Body of pancreas (tissue), 4 donors: ENCODE data around the gene TDO2.

Source experiments
- POLR2A ChIP-seq, 3 donors: fragments of 450-650 bp; IDR thresholded peaks; one replicate each; pipeline ENCODE4 v1.6.1; 2016; ENCODE audit warnings: antibody characterized with exemption in 3 of 3, mild to moderate bottlenecking in 2 of 3
- TF ChIP-seq, protein P1 (sequence below), 7 experiments: fragments of 450-650 bp in 4 of 7; fragments of 200-600 bp in 3 of 7; sonication (generic) in 3 of 7; IDR thresholded peaks; one replicate each; pipeline ENCODE4 v1.5.1; 2016 to 2019; ENCODE audit warnings: antibody characterized with exemption in 7 of 7

DNA sequence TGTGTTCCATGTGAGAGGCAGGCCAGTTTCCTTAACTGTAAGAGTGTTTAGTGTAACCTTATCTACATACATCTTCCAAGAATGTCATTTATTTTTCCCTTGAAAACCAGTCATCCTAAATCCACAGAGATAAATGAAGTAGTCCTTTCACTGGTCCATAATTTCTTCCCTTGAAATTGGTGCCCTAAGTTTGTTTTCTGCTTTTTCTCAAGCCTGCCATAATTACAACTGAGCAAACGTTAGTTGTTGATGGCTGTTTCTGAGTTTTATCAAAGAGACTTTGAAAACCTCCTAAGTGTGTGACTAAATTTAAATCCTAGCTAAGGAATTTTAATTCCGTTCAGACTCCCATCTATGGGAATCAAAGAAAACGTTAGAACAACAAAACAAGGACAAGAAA lies 3.6 kb upstream of the TDO2 start:
- TF ChIP-seq, protein P1, sequence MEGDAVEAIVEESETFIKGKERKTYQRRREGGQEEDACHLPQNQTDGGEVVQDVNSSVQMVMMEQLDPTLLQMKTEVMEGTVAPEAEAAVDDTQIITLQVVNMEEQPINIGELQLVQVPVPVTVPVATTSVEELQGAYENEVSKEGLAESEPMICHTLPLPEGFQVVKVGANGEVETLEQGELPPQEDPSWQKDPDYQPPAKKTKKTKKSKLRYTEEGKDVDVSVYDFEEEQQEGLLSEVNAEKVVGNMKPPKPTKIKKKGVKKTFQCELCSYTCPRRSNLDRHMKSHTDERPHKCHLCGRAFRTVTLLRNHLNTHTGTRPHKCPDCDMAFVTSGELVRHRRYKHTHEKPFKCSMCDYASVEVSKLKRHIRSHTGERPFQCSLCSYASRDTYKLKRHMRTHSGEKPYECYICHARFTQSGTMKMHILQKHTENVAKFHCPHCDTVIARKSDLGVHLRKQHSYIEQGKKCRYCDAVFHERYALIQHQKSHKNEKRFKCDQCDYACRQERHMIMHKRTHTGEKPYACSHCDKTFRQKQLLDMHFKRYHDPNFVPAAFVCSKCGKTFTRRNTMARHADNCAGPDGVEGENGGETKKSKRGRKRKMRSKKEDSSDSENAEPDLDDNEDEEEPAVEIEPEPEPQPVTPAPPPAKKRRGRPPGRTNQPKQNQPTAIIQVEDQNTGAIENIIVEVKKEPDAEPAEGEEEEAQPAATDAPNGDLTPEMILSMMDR (IDR thresholded peaks at IDR 0.05) = no peak
- TF ChIP-seq POLR2A (IDR thresholded peaks at IDR 0.05) = no peak
